Keratinocyte (primary cell): Measurements from ENCODE around the gene SNX21. TPM values are rescaled to one million over a fixed set of nuclear protein-coding genes. Genes with fewer than 3 reads are reported as not detected.
A peak's percentile ranks its signal among the peaks of the same experiment; 100 is the strongest.

ENCODE experiments used
- DNase-seq: peaks from one replicate; pipeline ENCODE4 v3.0.0-alpha.2; 2011; ENCODE audit warnings: low read depth, missing footprints, low spot score
- FAIRE-seq: peaks from 2 replicates; lab custom pipeline; 2011; peaks lifted over from hg19 to GRCh38; lab: Jason Lieb, UNC
- H2AFZ ChIP-seq: 2 replicates; pipeline ENCODE4 v1.6.0; 2012; ENCODE audit warnings: low read length, control low read depth, inconsistent platforms; ENCODE audit not compliant: control insufficient read depth
- H3K27ac ChIP-seq: 2 replicates; pipeline ENCODE4 v1.5.1; 2011; ENCODE audit warnings: low read length; ENCODE audit not compliant: control insufficient read depth, insufficient read depth
- H3K27me3 ChIP-seq: 3 replicates; pipeline ENCODE4 v1.6.0; 2011; ENCODE audit warnings: low read length; ENCODE audit not compliant: control insufficient read depth, insufficient read depth; ENCODE audit errors: extremely low read depth
- H3K36me3 ChIP-seq, 2 experiments: 2 replicates in 1 of 2; 3 replicates in 1 of 2; pipeline ENCODE4 v1.5.1; 2011; ENCODE audit warnings: low read length in 2 of 2, mild to moderate bottlenecking in 1 of 2; ENCODE audit not compliant: control insufficient read depth in 2 of 2, insufficient read depth in 2 of 2; ENCODE audit errors: extremely low read depth in 1 of 2
- H3K4me1 ChIP-seq: 3 replicates; pipeline ENCODE4 v1.5.1; 2011; ENCODE audit warnings: low read length; ENCODE audit not compliant: control insufficient read depth, insufficient read depth; ENCODE audit errors: extremely low read depth
- H3K4me2 ChIP-seq: 3 replicates; pipeline ENCODE4 v1.6.0; 2011; ENCODE audit warnings: low read depth, low read length; ENCODE audit not compliant: control insufficient read depth, insufficient read depth; ENCODE audit errors: extremely low read depth
- H3K4me3 ChIP-seq, 3 experiments: fragments of 200-600 bp in 1 of 3; sonication (generic) in 1 of 3; 2 replicates in 2 of 3; 3 replicates in 1 of 3; pipeline ENCODE4 v1.5.1; 2011 to 2016; ENCODE audit warnings: low read length in 3 of 3, mild to moderate bottlenecking in 3 of 3, control low read depth in 2 of 3, inconsistent platforms in 1 of 3, low read depth in 1 of 3, mixed read lengths in 1 of 3, mixed run types in 1 of 3, moderate library complexity in 1 of 3; ENCODE audit not compliant: control insufficient read depth in 2 of 3, insufficient read depth in 2 of 3; ENCODE audit errors: extremely low read depth in 1 of 3
- H3K79me2 ChIP-seq: 2 replicates; pipeline ENCODE4 v1.6.0; 2012; ENCODE audit warnings: low read length; ENCODE audit not compliant: control insufficient read depth, insufficient read depth
- H3K9ac ChIP-seq: 3 replicates; pipeline ENCODE4 v1.6.0; 2011; ENCODE audit warnings: low read length; ENCODE audit not compliant: control insufficient read depth, insufficient read depth; ENCODE audit errors: extremely low read depth
- H3K9me1 ChIP-seq: 3 replicates; pipeline ENCODE4 v1.6.0; 2011; ENCODE audit warnings: low read length; ENCODE audit not compliant: control insufficient read depth, insufficient read depth; ENCODE audit errors: extremely low read depth
- H3K9me3 ChIP-seq: 2 replicates; pipeline ENCODE4 v1.5.1; 2012; ENCODE audit warnings: low read depth, low read length; ENCODE audit not compliant: control insufficient read depth
- H4K20me1 ChIP-seq: 3 replicates; pipeline ENCODE4 v1.6.0; 2011; ENCODE audit warnings: low read length; ENCODE audit not compliant: control insufficient read depth, insufficient read depth; ENCODE audit errors: extremely low read depth
- CTCF ChIP-seq, 3 experiments: IDR thresholded peaks in 1 of 3; conservative IDR thresholded peaks in 1 of 3; optimal IDR thresholded peaks in 1 of 3; 2 replicates in 2 of 3; 3 replicates in 1 of 3; pipeline versions ENCODE3 to v1.5.1; 2011; ENCODE audit warnings: low read length in 3 of 3, mild to moderate bottlenecking in 3 of 3, moderate library complexity in 2 of 3, control low read depth in 1 of 3, inconsistent platforms in 1 of 3; ENCODE audit not compliant: insufficient read depth in 2 of 3; ENCODE audit errors: extremely low read depth in 1 of 3
- EZH2 ChIP-seq: IDR thresholded peaks from one replicate; pipeline ENCODE4 v1.6.1; 2012; ENCODE audit warnings: inconsistent platforms, mild to moderate bottlenecking, low read length, moderate library complexity
- dilution Hi-C: fragments of 300-500 bp; cut with MboI; formaldehyde crosslinking; loops from one replicate; pipeline ENCODE4 v1.7.0; 2020; ENCODE audit warnings: low sequenced_read_pairs; ENCODE audit not compliant: extremely low pct_ligation_motif_present
- polyA plus RNA-seq, 5 experiments: library from polyadenylated mRNA; depleted of rRNA in 3 of 5; stranded (reverse) in 3 of 5; stranded (forward) in 1 of 5; unstranded in 1 of 5; fragments of >200 nt; gene quantifications; 1 replicate in 1 of 5; 2 replicates in 3 of 5; 3 replicates in 1 of 5; pipeline versions ENCODE4 v1.2.1 to v1.2.3, GENCODE V29; 2011 to 2012; ENCODE audit warnings: missing spikeins in 2 of 5, low read depth in 1 of 5, low replicate concordance in 1 of 5

Gene SNX21
- polyA plus RNA-seq, 1 donor (not counting 4 experiments of a cell fraction or from before 2014, with no cell fraction given) = 5.2 TPM

GRCh38 chr20:45867819-45868176, 34.2 kb downstream of the SNX21 start:
- H3K4me1 ChIP-seq = peaks cover 18% of the 10 kb centered on the region
- H3K4me2 ChIP-seq = no peak overlapping the region
- H3K9ac ChIP-seq = peak overlapping the region; percentile 28
- dilution Hi-C loops = no loop called here
- H3K27me3 ChIP-seq = no peaks in the 10 kb centered on the region
- no peaks in the 10 kb centered on the region for H4K20me1 ChIP-seq
- H3K4me3 ChIP-seq = no peak overlapping the region
- TF ChIP-seq CTCF (optimal IDR thresholded peaks at IDR 0.05 in 1 of 3, IDR thresholded peaks at IDR 0.05 in 1 of 3, conservative IDR thresholded peaks at IDR 0.05 in 1 of 3; ENCODE audit: extremely low read depth in 1 of 3, insufficient read depth in 2 of 3, low read length in 3 of 3) = no peak
- TF ChIP-seq EZH2 = no peak
- H3K79me2 ChIP-seq = no peaks in the 10 kb centered on the region
- DNase-seq = no peak
- no peaks in the 10 kb centered on the region for H3K9me3 ChIP-seq
- H3K9me1 ChIP-seq = peaks cover 2% of the 10 kb centered on the region
- FAIRE-seq = peak; percentile 59
- H3K36me3 ChIP-seq = no peaks in the 10 kb centered on the region
- H2AFZ ChIP-seq = no peak overlapping the region
- peak overlapping the region; percentile 68 for H3K27ac ChIP-seq

GRCh38 chr20:45872626-45873025, 39.0 kb downstream of the SNX21 start:
- Histone ChIP-seq H3K27me3 (no peaks in the 10 kb centered on the region), H3K4me1 (peaks cover 8% of the 10 kb centered on the region), H3K36me3 (no peaks in the 10 kb centered on the region), H3K4me2 (no peak overlapping the region), H3K9me1 (no peaks in the 10 kb centered on the region), H3K79me2 (no peaks in the 10 kb centered on the region), H3K9ac (no peak overlapping the region), H3K4me3 (no peak overlapping the region), H3K9me3 (no peaks in the 10 kb centered on the region), H4K20me1 (no peaks in the 10 kb centered on the region), H2AFZ (no peak overlapping the region), H3K27ac (no peak overlapping the region)
- dilution Hi-C loops = no loop called here
- FAIRE-seq = no peak
- TF ChIP-seq CTCF (optimal IDR thresholded peaks at IDR 0.05 in 1 of 3, IDR thresholded peaks at IDR 0.05 in 1 of 3, conservative IDR thresholded peaks at IDR 0.05 in 1 of 3; ENCODE audit: extremely low read depth in 1 of 3, insufficient read depth in 2 of 3, low read length in 3 of 3) = no peak
- DNase-seq = no peak
